ENCODE results near the gene MTHFD1L. TPM values are rescaled to one million over a fixed set of nuclear protein-coding genes. Genes with fewer than 3 reads are reported as not detected.
A peak's percentile ranks its signal among the peaks of the same experiment; 100 is the strongest.

The MTHFD1L gene
- total RNA-seq, 1 donor from 2014 or later, result 107 TPM

- H3K9me3 Mint-ChIP-seq (ENCODE audit: unreplicated experiment), result peaks cover 3% of the 10 kb centered on the region
- H3K4me3 ChIP-seq (ENCODE audit: insufficient read depth, low read depth, low read length), result no peak overlapping the region
- H3K4me1 ChIP-seq (ENCODE audit: insufficient read depth, low read length), result peaks cover 4% of the 10 kb centered on the region
- H3K27ac ChIP-seq (ENCODE audit: low read depth, low read length), result no peak overlapping the region
- H3K36me3 Mint-ChIP-seq (ENCODE audit: low read depth, unreplicated experiment), result peaks cover 38% of the 10 kb centered on the region
- H3K27me3 ChIP-seq (ENCODE audit: insufficient read depth, low read length), result no peaks in the 10 kb centered on the region
- H3K4me3 Mint-ChIP-seq (ENCODE audit: unreplicated experiment), result no peak overlapping the region
- peaks cover 10% of the 10 kb centered on the region for H3K4me1 Mint-ChIP-seq (ENCODE audit: low read depth, unreplicated experiment)
- H3K36me3 ChIP-seq (ENCODE audit: insufficient read depth, low read length), result no peaks in the 10 kb centered on the region
- H3K27ac Mint-ChIP-seq (ENCODE audit: unreplicated experiment), result peak overlapping the region; percentile 59
- H3K27me3 Mint-ChIP-seq (ENCODE audit: low read depth, unreplicated experiment), result no peaks in the 10 kb centered on the region
- no peak overlapping the region for H3K4me2 ChIP-seq (ENCODE audit: low read length)
- H3K9ac ChIP-seq (ENCODE audit: low read length), result no peak overlapping the region
- no peaks in the 10 kb centered on the region for H4K20me1 ChIP-seq (ENCODE audit: insufficient read depth, low read length)
- DNase-seq (ENCODE audit: low read depth) (no peak), FAIRE-seq (no peak)
- no peaks in the 10 kb centered on the region for H3K79me2 ChIP-seq (ENCODE audit: insufficient read depth, low read length)
- no peak overlapping the region for H2AFZ ChIP-seq (ENCODE audit: low read depth, low read length)
- H3K9me3 ChIP-seq (ENCODE audit: insufficient read depth, low read depth, low read length), result peaks cover 4% of the 10 kb centered on the region
- no peak for TF ChIP-seq EZH2 (IDR thresholded peaks at IDR 0.05; ENCODE audit: insufficient read depth, low read length)
- TF ChIP-seq CTCF (IDR thresholded peaks at IDR 0.05; ENCODE audit: insufficient read depth, low read depth, low read length), result no peak
Measured at GRCh38 chr6:151027936-151028838, 162.7 kb downstream of the MTHFD1L start.

- Mint-ChIP-seq H3K4me1 (ENCODE audit: low read depth, unreplicated experiment) (peaks cover 17% of the 10 kb centered on the region), H3K27ac (ENCODE audit: unreplicated experiment) (no peak overlapping the region), H3K36me3 (ENCODE audit: low read depth, unreplicated experiment) (peaks cover 32% of the 10 kb centered on the region), H3K27me3 (ENCODE audit: low read depth, unreplicated experiment) (no peaks in the 10 kb centered on the region), H3K9me3 (ENCODE audit: unreplicated experiment) (peaks cover 3% of the 10 kb centered on the region), H3K4me3 (ENCODE audit: unreplicated experiment) (no peak overlapping the region)
- Histone ChIP-seq H3K4me1 (ENCODE audit: insufficient read depth, low read length) (peaks cover 6% of the 10 kb centered on the region), H3K27ac (ENCODE audit: low read depth, low read length) (no peak overlapping the region), H3K36me3 (ENCODE audit: insufficient read depth, low read length) (peaks cover 3% of the 10 kb centered on the region), H3K9me3 (ENCODE audit: insufficient read depth, low read depth, low read length) (peaks cover 4% of the 10 kb centered on the region), H3K4me2 (ENCODE audit: low read length) (no peak overlapping the region), H4K20me1 (ENCODE audit: insufficient read depth, low read length) (no peaks in the 10 kb centered on the region), H3K4me3 (ENCODE audit: insufficient read depth, low read depth, low read length) (no peak overlapping the region), H3K79me2 (ENCODE audit: insufficient read depth, low read length) (no peaks in the 10 kb centered on the region), H3K9ac (ENCODE audit: low read length) (no peak overlapping the region), H2AFZ (ENCODE audit: low read depth, low read length) (no peak overlapping the region), H3K27me3 (ENCODE audit: insufficient read depth, low read length) (no peaks in the 10 kb centered on the region)
- no peak for TF ChIP-seq CTCF (IDR thresholded peaks at IDR 0.05; ENCODE audit: insufficient read depth, low read depth, low read length)
- TF ChIP-seq EZH2 (IDR thresholded peaks at IDR 0.05; ENCODE audit: insufficient read depth, low read length), result no peak
- FAIRE-seq (no peak), DNase-seq (ENCODE audit: low read depth) (no peak)
Measured at GRCh38 chr6:151029970-151030369, 164.5 kb downstream of the MTHFD1L start.

GRCh38 chr6:151032034-151032433, 166.5 kb downstream of the MTHFD1L start:
- Histone ChIP-seq H3K4me1 (ENCODE audit: insufficient read depth, low read length) (peaks cover 20% of the 10 kb centered on the region), H3K9me3 (ENCODE audit: insufficient read depth, low read depth, low read length) (peaks cover 4% of the 10 kb centered on the region), H3K36me3 (ENCODE audit: insufficient read depth, low read length) (peaks cover 3% of the 10 kb centered on the region), H2AFZ (ENCODE audit: low read depth, low read length) (no peak overlapping the region), H3K4me2 (ENCODE audit: low read length) (no peak overlapping the region), H3K79me2 (ENCODE audit: insufficient read depth, low read length) (no peaks in the 10 kb centered on the region), H4K20me1 (ENCODE audit: insufficient read depth, low read length) (no peaks in the 10 kb centered on the region), H3K9ac (ENCODE audit: low read length) (no peak overlapping the region), H3K4me3 (ENCODE audit: insufficient read depth, low read depth, low read length) (no peak overlapping the region), H3K27me3 (ENCODE audit: insufficient read depth, low read length) (no peaks in the 10 kb centered on the region), H3K27ac (ENCODE audit: low read depth, low read length) (no peak overlapping the region)
- no peak for DNase-seq (ENCODE audit: low read depth)
- peaks cover 3% of the 10 kb centered on the region for H3K9me3 Mint-ChIP-seq (ENCODE audit: unreplicated experiment)
- H3K27me3 Mint-ChIP-seq (ENCODE audit: low read depth, unreplicated experiment), result no peaks in the 10 kb centered on the region
- TF ChIP-seq CTCF (IDR thresholded peaks at IDR 0.05; ENCODE audit: insufficient read depth, low read depth, low read length) (no peak), EZH2 (IDR thresholded peaks at IDR 0.05; ENCODE audit: insufficient read depth, low read length) (no peak)
- no peak for FAIRE-seq
- no peak overlapping the region for H3K27ac Mint-ChIP-seq (ENCODE audit: unreplicated experiment)
- no peak overlapping the region for H3K4me3 Mint-ChIP-seq (ENCODE audit: unreplicated experiment)
- peaks cover 26% of the 10 kb centered on the region for H3K4me1 Mint-ChIP-seq (ENCODE audit: low read depth, unreplicated experiment)
- peaks cover 28% of the 10 kb centered on the region for H3K36me3 Mint-ChIP-seq (ENCODE audit: low read depth, unreplicated experiment)

Data from astrocyte (in vitro differentiated cells and primary cell).